ENCODE data around the gene AASS.
"Not testable (repeated sequence)": the region's sequence is repeated elsewhere in the genome, so short reads cannot be mapped to it uniquely, and the experiment has no call there.

The AASS gene

DNA sequence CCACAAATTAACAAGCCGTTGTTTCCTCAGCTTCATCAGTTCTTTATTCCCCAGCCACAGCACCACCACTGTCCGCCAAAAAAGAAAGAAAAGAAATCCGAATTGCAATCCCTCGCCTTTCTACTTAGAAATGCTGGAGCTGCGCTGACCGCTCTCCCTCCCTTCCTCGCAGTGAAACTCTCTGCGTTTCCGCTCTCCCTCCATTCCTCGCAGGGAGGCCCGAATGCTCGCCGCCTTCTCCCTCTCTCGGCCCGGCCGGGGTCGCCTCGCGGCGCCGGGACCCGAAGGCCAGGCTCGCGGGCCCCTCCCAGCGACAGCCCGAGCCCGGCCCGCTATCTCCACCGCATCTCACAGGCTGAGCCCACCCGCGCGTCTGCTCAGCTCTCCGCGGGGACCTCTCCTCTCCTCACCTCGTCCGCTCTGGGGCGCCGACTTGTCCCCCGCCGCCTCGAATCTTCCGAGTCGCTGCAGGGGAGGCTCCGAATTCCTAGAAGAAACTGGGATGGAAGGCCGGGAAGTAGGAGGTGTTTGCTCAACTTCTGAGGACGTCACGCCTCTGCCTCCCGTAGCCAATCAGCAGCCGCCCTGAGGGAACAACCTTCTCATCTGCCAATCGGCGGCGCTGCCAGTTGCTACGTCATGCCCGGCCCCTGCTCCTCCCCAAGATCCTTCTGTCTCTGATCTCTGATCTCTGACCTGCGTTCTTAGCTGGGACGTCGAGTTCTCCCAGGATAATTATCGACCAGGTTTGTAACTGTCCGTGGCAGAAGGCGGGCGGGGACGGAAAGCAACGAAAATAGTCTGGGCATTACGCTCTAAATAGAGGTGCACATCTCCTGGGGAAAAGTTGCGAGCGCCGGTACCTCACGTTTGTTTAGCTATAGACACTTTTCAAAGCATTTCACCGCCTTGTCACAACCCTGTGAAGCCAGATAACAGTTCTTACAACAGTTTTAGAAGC lies at the start of gene AASS:
Gene AASS (minus strand): TSS at position 499 of the 961 bp plus-strand sequence. CDS start 10,523 bp downstream, outside the sequence.
- H3K36me3 ChIP-seq: no peaks in the 10 kb centered on the region
- peak within 1 kb of the TSS; percentile 61 for H3K4me3 ChIP-seq (ENCODE audit: low read depth, low read length)
- TF ChIP-seq, protein P1, sequence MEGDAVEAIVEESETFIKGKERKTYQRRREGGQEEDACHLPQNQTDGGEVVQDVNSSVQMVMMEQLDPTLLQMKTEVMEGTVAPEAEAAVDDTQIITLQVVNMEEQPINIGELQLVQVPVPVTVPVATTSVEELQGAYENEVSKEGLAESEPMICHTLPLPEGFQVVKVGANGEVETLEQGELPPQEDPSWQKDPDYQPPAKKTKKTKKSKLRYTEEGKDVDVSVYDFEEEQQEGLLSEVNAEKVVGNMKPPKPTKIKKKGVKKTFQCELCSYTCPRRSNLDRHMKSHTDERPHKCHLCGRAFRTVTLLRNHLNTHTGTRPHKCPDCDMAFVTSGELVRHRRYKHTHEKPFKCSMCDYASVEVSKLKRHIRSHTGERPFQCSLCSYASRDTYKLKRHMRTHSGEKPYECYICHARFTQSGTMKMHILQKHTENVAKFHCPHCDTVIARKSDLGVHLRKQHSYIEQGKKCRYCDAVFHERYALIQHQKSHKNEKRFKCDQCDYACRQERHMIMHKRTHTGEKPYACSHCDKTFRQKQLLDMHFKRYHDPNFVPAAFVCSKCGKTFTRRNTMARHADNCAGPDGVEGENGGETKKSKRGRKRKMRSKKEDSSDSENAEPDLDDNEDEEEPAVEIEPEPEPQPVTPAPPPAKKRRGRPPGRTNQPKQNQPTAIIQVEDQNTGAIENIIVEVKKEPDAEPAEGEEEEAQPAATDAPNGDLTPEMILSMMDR (IDR thresholded peaks at IDR 0.05; ENCODE audit: low read depth, low read length): 0 out of 2 replicates have a peak, but pooled peaks have one; percentile 3
- no peaks in the 10 kb centered on the region for H3K9me3 ChIP-seq (ENCODE audit: severe bottlenecking)
- no peak within 1 kb of the TSS for H3K27ac ChIP-seq
- no peaks in the 10 kb centered on the region for H3K27me3 ChIP-seq (ENCODE audit: insufficient read depth, low read depth, severe bottlenecking)
- peak; percentile 96 for DNase-seq

DNA sequence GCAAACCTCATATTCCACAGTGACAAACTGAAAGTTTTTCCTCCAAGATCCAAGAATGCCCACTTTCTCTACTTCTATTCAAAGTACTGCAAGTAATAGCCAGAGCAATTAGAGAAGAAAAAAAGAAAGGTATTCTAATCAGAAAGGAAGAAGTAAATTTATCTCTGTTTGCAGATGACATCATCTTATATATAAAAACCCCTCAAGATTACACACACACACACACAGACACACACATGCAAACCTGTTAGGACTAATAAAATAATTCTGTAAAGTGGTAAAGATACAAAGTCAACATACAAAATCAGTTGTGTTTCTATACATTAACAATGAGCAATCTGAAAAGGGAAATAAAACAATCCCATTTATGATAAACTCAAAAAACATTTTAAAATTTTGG lies 44.7 kb upstream of the AASS start:
- no peak for DNase-seq
- TF ChIP-seq, protein P1 (IDR thresholded peaks at IDR 0.05; ENCODE audit: low read depth, low read length): no peak
- Histone ChIP-seq H3K36me3 (no peaks in the 10 kb centered on the region), H3K9me3 (ENCODE audit: severe bottlenecking) (no peaks in the 10 kb centered on the region), H3K27me3 (ENCODE audit: insufficient read depth, low read depth, severe bottlenecking) (no peaks in the 10 kb centered on the region), H3K27ac (no peak overlapping the region), H3K4me3 (ENCODE audit: low read depth, low read length) (no peak overlapping the region)

DNA sequence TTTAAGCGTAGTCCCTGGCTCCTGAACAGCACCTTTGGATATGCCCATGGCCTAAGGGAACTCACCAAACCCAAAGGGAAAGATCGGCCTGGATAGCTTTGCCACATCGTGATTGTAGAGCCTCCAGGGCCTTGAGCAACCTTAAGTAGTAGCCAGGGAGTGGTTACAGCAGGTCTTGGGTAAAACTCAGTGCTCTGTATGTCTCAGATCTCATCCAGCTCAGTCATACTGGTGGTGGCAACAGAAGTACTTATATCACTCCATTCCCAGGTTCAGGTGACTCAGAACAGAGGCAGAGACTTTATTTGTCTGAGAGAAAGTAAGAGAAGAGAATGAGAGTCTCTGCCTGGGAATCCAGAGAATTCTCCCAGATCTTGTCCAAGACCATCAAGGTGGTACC lies 39.1 kb upstream of the AASS start:
- H3K27me3 ChIP-seq (ENCODE audit: insufficient read depth, low read depth, severe bottlenecking): no peaks in the 10 kb centered on the region
- DNase-seq: no peak
- no peaks in the 10 kb centered on the region for H3K9me3 ChIP-seq (ENCODE audit: severe bottlenecking)
- no peak overlapping the region for H3K4me3 ChIP-seq (ENCODE audit: low read depth, low read length)
- no peak overlapping the region for H3K27ac ChIP-seq
- TF ChIP-seq, protein P1 (IDR thresholded peaks at IDR 0.05; ENCODE audit: low read depth, low read length): no peak
- H3K36me3 ChIP-seq: no peaks in the 10 kb centered on the region

DNA sequence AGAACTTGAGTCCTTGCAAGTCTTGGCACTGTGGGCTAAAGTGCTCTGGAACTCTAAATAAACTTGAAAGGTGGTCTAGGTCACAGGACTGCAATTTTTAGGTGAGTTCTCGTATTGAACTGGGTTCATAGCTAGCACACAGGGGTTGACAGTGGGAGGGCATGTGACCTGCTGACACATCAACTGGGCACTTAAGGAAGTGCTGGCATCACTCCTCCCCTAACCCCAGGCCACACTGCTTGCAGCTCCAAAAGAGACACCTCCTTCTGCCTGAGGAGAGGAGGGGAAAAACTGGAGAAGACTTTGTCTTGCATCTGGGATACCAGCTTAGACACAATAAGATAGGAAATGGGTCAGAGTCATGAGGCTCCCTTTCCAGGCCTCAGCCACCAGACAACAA lies 38.0 kb upstream of the AASS start:
- DNase-seq: no peak
- TF ChIP-seq, protein P1 (IDR thresholded peaks at IDR 0.05; ENCODE audit: low read depth, low read length): no peak
- H3K36me3 ChIP-seq: no peaks in the 10 kb centered on the region
- no peaks in the 10 kb centered on the region for H3K27me3 ChIP-seq (ENCODE audit: insufficient read depth, low read depth, severe bottlenecking)
- H3K9me3 ChIP-seq (ENCODE audit: severe bottlenecking): no peaks in the 10 kb centered on the region
- H3K4me3 ChIP-seq (ENCODE audit: low read depth, low read length): no peak overlapping the region
- no peak overlapping the region for H3K27ac ChIP-seq

DNA sequence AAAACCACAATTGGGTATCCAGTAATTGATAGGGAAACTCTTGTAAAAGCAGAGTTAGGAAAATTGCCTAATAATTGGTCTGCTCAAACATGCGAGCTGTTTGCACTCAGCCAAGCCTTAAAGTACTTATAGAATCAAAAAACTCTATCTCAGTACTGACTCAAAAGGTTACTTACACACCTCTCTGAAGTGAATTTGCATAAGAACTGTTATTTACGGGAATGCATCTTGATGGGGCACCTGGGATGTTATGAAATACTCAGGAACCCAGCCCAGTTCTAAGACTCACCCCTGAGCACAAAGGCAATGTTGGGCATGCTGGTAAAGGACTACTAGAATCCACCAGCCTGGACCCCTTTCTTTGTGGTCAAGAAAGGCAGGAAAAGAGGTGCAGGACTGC lies 28.1 kb upstream of the AASS start:
- H3K27me3 ChIP-seq (ENCODE audit: insufficient read depth, low read depth, severe bottlenecking); H3K9me3 ChIP-seq (ENCODE audit: severe bottlenecking); DNase-seq; H3K4me3 ChIP-seq (ENCODE audit: low read depth, low read length); H3K27ac ChIP-seq; H3K36me3 ChIP-seq: not testable (repeated sequence)

DNA sequence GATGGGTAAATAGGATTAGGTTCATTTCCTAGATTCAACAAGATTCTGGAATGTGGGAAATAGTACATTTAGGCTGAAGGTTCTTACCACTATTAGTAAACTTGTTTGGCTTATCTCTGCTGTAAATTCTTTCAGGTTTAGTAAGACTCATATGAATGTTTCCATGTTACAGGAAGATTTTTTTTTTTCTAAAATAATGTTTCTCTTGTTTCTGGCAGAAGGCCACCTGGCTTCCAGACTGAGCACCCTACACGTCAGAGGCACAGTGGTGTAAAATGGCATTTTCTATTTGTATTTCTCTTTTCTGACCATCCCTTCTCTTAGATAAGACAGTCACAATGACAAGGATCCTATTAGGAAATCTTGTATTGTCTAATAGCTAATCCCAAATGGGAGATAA lies 22.7 kb upstream of the AASS start:
- DNase-seq: no peak
- Histone ChIP-seq H3K27ac (no peak overlapping the region), H3K9me3 (ENCODE audit: severe bottlenecking) (no peaks in the 10 kb centered on the region), H3K36me3 (no peaks in the 10 kb centered on the region), H3K4me3 (ENCODE audit: low read depth, low read length) (no peak overlapping the region), H3K27me3 (ENCODE audit: insufficient read depth, low read depth, severe bottlenecking) (no peaks in the 10 kb centered on the region)
- TF ChIP-seq, protein P1 (IDR thresholded peaks at IDR 0.05; ENCODE audit: low read depth, low read length): no peak
